ENCODE data around the gene RABGGTA. TPM values are rescaled to one million over a fixed set of nuclear protein-coding genes. Genes with fewer than 3 reads are reported as not detected.

RABGGTA gene
- total and polyA plus RNA-seq, 2 experiments from 2014 or later: 17.6 to 20.7 TPM

- DNase-seq (ENCODE audit: low spot score) (peak; percentile 94), ATAC-seq (peak; percentile 73)
- peak within 1 kb of the TSS; percentile 86 for H2AFZ ChIP-seq
Observed at GRCh38 chr14:24232645-24233537, 38.5 kb downstream of the RABGGTA start, which contains the start of gene GMPR2. GMPR2 (plus strand) TSS chr14:24232929; CDS start chr14:24233254, 325 bp downstream.

More at GRCh38 chr14:24232645-24233537, 38.5 kb downstream of the RABGGTA start, which contains the start of gene GMPR2:
- H3F3A ChIP-seq (replicated peaks; ENCODE audit: low read depth): peaks cover 7% of the 10 kb centered on the region; the same call in 1 of the 2 replicates
- Mint-ChIP-seq H3K9me3 (no peaks in the 10 kb centered on the region), H3K4me3 (peak within 1 kb of the TSS; percentile 91), H3K27me3 (ENCODE audit: insufficient read depth, low read depth, poor library complexity) (peaks cover 7% of the 10 kb centered on the region), H3K4me1 (peaks cover 17% of the 10 kb centered on the region), H3K27ac (peak within 1 kb of the TSS; percentile 95), H3K36me3 (ENCODE audit: low read depth) (peaks cover 24% of the 10 kb centered on the region)
- TF ChIP-seq ZNF114 (CRISPR knock-in tag; IDR thresholded peaks at IDR 0.05) (no peak), JUNB (IDR thresholded peaks at IDR 0.05; ENCODE audit: unreplicated experiment) (no peak), EZH2 (IDR thresholded peaks at IDR 0.05; ENCODE audit: low read depth, unreplicated experiment) (no peak), POLR2AphosphoS5 (IDR thresholded peaks at IDR 0.05; ENCODE audit: low read depth) (peak; percentile 68), STAT1 (IDR thresholded peaks at IDR 0.05; ENCODE audit: unreplicated experiment) (no peak), ZNF331 (CRISPR knock-in tag; IDR thresholded peaks at IDR 0.05; ENCODE audit: low read depth) (no peak), NANOG (IDR thresholded peaks at IDR 0.05; ENCODE audit: borderline replicate concordance) (no peak), CREB1 (CRISPR knock-in tag; IDR thresholded peaks at IDR 0.05; ENCODE audit: low read depth) (0 out of 2 replicates have a peak, but pooled peaks have one; percentile 1), EZH2phosphoT487 (IDR thresholded peaks at IDR 0.05; ENCODE audit: unreplicated experiment) (no peak), ETS1 (IDR thresholded peaks at IDR 0.05) (no peak)
- TF ChIP-seq, protein P1, sequence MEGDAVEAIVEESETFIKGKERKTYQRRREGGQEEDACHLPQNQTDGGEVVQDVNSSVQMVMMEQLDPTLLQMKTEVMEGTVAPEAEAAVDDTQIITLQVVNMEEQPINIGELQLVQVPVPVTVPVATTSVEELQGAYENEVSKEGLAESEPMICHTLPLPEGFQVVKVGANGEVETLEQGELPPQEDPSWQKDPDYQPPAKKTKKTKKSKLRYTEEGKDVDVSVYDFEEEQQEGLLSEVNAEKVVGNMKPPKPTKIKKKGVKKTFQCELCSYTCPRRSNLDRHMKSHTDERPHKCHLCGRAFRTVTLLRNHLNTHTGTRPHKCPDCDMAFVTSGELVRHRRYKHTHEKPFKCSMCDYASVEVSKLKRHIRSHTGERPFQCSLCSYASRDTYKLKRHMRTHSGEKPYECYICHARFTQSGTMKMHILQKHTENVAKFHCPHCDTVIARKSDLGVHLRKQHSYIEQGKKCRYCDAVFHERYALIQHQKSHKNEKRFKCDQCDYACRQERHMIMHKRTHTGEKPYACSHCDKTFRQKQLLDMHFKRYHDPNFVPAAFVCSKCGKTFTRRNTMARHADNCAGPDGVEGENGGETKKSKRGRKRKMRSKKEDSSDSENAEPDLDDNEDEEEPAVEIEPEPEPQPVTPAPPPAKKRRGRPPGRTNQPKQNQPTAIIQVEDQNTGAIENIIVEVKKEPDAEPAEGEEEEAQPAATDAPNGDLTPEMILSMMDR (conservative IDR thresholded peaks at IDR 0.05; ENCODE audit: low read depth in 2 of 2): no peak
- TF ChIP-seq, protein P2, sequence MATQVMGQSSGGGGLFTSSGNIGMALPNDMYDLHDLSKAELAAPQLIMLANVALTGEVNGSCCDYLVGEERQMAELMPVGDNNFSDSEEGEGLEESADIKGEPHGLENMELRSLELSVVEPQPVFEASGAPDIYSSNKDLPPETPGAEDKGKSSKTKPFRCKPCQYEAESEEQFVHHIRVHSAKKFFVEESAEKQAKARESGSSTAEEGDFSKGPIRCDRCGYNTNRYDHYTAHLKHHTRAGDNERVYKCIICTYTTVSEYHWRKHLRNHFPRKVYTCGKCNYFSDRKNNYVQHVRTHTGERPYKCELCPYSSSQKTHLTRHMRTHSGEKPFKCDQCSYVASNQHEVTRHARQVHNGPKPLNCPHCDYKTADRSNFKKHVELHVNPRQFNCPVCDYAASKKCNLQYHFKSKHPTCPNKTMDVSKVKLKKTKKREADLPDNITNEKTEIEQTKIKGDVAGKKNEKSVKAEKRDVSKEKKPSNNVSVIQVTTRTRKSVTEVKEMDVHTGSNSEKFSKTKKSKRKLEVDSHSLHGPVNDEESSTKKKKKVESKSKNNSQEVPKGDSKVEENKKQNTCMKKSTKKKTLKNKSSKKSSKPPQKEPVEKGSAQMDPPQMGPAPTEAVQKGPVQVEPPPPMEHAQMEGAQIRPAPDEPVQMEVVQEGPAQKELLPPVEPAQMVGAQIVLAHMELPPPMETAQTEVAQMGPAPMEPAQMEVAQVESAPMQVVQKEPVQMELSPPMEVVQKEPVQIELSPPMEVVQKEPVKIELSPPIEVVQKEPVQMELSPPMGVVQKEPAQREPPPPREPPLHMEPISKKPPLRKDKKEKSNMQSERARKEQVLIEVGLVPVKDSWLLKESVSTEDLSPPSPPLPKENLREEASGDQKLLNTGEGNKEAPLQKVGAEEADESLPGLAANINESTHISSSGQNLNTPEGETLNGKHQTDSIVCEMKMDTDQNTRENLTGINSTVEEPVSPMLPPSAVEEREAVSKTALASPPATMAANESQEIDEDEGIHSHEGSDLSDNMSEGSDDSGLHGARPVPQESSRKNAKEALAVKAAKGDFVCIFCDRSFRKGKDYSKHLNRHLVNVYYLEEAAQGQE (IDR thresholded peaks at IDR 0.05; ENCODE audit: unreplicated experiment): no peak
- TF ChIP-seq, protein P3, sequence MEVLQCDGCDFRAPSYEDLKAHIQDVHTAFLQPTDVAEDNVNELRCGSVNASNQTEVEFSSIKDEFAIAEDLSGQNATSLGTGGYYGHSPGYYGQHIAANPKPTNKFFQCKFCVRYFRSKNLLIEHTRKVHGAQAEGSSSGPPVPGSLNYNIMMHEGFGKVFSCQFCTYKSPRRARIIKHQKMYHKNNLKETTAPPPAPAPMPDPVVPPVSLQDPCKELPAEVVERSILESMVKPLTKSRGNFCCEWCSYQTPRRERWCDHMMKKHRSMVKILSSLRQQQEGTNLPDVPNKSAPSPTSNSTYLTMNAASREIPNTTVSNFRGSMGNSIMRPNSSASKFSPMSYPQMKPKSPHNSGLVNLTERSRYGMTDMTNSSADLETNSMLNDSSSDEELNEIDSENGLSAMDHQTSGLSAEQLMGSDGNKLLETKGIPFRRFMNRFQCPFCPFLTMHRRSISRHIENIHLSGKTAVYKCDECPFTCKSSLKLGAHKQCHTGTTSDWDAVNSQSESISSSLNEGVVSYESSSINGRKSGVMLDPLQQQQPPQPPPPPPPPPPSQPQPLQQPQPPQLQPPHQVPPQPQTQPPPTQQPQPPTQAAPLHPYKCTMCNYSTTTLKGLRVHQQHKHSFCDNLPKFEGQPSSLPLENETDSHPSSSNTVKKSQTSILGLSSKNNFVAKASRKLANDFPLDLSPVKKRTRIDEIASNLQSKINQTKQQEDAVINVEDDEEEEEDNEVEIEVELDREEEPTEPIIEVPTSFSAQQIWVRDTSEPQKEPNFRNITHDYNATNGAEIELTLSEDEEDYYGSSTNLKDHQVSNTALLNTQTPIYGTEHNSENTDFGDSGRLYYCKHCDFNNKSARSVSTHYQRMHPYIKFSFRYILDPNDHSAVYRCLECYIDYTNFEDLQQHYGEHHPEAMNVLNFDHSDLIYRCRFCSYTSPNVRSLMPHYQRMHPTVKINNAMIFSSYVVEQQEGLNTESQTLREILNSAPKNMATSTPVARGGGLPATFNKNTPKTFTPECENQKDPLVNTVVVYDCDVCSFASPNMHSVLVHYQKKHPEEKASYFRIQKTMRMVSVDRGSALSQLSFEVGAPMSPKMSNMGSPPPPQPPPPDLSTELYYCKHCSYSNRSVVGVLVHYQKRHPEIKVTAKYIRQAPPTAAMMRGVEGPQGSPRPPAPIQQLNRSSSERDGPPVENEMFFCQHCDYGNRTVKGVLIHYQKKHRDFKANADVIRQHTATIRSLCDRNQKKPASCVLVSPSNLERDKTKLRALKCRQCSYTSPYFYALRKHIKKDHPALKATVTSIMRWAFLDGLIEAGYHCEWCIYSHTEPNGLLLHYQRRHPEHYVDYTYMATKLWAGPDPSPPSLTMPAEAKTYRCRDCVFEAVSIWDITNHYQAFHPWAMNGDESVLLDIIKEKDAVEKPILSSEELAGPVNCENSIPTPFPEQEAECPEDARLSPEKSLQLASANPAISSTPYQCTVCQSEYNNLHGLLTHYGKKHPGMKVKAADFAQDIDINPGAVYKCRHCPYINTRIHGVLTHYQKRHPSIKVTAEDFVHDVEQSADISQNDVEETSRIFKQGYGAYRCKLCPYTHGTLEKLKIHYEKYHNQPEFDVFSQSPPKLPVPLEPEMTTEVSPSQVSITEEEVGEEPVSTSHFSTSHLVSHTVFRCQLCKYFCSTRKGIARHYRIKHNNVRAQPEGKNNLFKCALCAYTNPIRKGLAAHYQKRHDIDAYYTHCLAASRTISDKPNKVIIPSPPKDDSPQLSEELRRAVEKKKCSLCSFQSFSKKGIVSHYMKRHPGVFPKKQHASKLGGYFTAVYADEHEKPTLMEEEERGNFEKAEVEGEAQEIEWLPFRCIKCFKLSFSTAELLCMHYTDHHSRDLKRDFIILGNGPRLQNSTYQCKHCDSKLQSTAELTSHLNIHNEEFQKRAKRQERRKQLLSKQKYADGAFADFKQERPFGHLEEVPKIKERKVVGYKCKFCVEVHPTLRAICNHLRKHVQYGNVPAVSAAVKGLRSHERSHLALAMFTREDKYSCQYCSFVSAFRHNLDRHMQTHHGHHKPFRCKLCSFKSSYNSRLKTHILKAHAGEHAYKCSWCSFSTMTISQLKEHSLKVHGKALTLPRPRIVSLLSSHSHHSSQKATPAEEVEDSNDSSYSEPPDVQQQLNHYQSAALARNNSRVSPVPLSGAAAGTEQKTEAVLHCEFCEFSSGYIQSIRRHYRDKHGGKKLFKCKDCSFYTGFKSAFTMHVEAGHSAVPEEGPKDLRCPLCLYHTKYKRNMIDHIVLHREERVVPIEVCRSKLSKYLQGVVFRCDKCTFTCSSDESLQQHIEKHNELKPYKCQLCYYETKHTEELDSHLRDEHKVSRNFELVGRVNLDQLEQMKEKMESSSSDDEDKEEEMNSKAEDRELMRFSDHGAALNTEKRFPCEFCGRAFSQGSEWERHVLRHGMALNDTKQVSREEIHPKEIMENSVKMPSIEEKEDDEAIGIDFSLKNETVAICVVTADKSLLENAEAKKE (CRISPR knock-in tag; IDR thresholded peaks at IDR 0.05): no peak
- no peaks in the 10 kb centered on the region for H3K9me2 ChIP-seq (ENCODE audit: insufficient read depth)
- H3K27me3 ChIP-seq (ENCODE audit: insufficient read depth): no peaks in the 10 kb centered on the region
- H3K4me1 ChIP-seq (ENCODE audit: insufficient read depth): peaks cover 15% of the 10 kb centered on the region
- H3K27ac ChIP-seq (ENCODE audit: low read depth): peak within 1 kb of the TSS; percentile 93
- H3K79me2 ChIP-seq (replicated peaks; ENCODE audit: insufficient read depth): peaks cover 53% of the 10 kb centered on the region
- H3K36me3 ChIP-seq (ENCODE audit: insufficient read depth): peaks cover 17% of the 10 kb centered on the region; the same call in 1 of the 2 replicates
- H3K4me2 ChIP-seq: peak within 1 kb of the TSS; percentile 97
- H3K4me3 ChIP-seq: peak within 1 kb of the TSS; percentile 81
- H4K20me1 ChIP-seq (replicated peaks; ENCODE audit: insufficient read depth): peaks cover 10% of the 10 kb centered on the region

Measured in GM23338 (cell line).